ENCODE data around the gene AVPR1B. TPM values are rescaled to one million over a fixed set of nuclear protein-coding genes. Genes with fewer than 3 reads are reported as not detected.

The AVPR1B gene
- total and polyA plus RNA-seq, 2 donors (not counting 3 experiments of a cell fraction or from before 2014, with no cell fraction given) = not detected

- dilution Hi-C loops (cut with MboI; ENCODE audit: extremely low pct_ligation_motif_present, low sequenced_read_pairs) = no loop called here
- CTCF ChIA-PET = interaction anchor here (1.0 to 1.5 kb wide), 6 partner anchors 11 to 106 kb away, joined by 3 to 6 read pairs (median 4); no protein-coding TSS in a partner anchor
- intact Hi-C loops (cut with micrococcal nuclease) = no loop called here
Observed at GRCh38 chr1:206082831-206083695, 34.1 kb downstream of the AVPR1B start.

More at GRCh38 chr1:206082831-206083695, 34.1 kb downstream of the AVPR1B start:
- Histone ChIP-seq H3K36me3 (ENCODE audit: control insufficient read depth in 2 of 2, extremely low read depth in 1 of 2, insufficient read depth in 2 of 2, low read length in 2 of 2) (no peaks in the 10 kb centered on the region), H3K27me3 (ENCODE audit: control insufficient read depth in 2 of 2, insufficient read depth in 2 of 2, low read length in 2 of 2) (peaks cover 0 to 18% of the 10 kb centered on the region in 2 experiments), H3K27ac (ENCODE audit: insufficient read depth, low read depth, low read length) (no peak overlapping the region), H3K4me2 (ENCODE audit: insufficient read depth, low read length) (no peak overlapping the region), H4K20me1 (replicated peaks; ENCODE audit: control insufficient read depth, extremely low read depth, insufficient read depth, low read length) (no peaks in the 10 kb centered on the region), H3K9me1 (replicated peaks; ENCODE audit: control insufficient read depth, extremely low read depth, insufficient read depth, low read length) (no peaks in the 10 kb centered on the region), H3K4me1 (ENCODE audit: control insufficient read depth, extremely low read depth, insufficient read depth, low read length) (no peaks in the 10 kb centered on the region), H2AFZ (ENCODE audit: low read depth, low read length) (no peak overlapping the region), H3K79me2 (ENCODE audit: control insufficient read depth, insufficient read depth, low read length) (no peaks in the 10 kb centered on the region), H3K9me3 (replicated peaks; ENCODE audit: control insufficient read depth, insufficient read depth, low read length) (no peaks in the 10 kb centered on the region), H3K9ac (replicated peaks; ENCODE audit: extremely low read depth, insufficient read depth, low read length) (no peak overlapping the region), H3K4me3 (replicated peaks in 1 of 3; ENCODE audit: insufficient read depth in 1 of 3, low read depth in 1 of 3, low read length in 3 of 3) (no peak overlapping the region)
- POLR2A ChIA-PET = no interaction called here
- DNase-seq (ENCODE audit: low read depth, low spot score) = no peak
- TF ChIP-seq MYC (IDR thresholded peaks at IDR 0.05; ENCODE audit: low read depth, low read length) (no peak), MAX (IDR thresholded peaks at IDR 0.05; ENCODE audit: insufficient read depth, insufficient read length) (no peak), POLR2AphosphoS5 (IDR thresholded peaks at IDR 0.05; ENCODE audit: insufficient read depth, low read depth, low read length) (no peak), FOS (IDR thresholded peaks at IDR 0.05; ENCODE audit: borderline replicate concordance, insufficient read depth, low read length) (no peak), EZH2 (IDR thresholded peaks at IDR 0.05; ENCODE audit: borderline replicate concordance, low read depth, low read length, severe bottlenecking) (no peak), JUN (IDR thresholded peaks at IDR 0.05; ENCODE audit: borderline replicate concordance, insufficient read depth, insufficient read length, low read depth) (no peak), POLR2A (IDR thresholded peaks at IDR 0.05; ENCODE audit: low read depth, low read length) (no peak), GATA2 (IDR thresholded peaks at IDR 0.05; ENCODE audit: insufficient read depth, insufficient read length, low read depth, low read length) (no peak)
- TF ChIP-seq, protein P1, sequence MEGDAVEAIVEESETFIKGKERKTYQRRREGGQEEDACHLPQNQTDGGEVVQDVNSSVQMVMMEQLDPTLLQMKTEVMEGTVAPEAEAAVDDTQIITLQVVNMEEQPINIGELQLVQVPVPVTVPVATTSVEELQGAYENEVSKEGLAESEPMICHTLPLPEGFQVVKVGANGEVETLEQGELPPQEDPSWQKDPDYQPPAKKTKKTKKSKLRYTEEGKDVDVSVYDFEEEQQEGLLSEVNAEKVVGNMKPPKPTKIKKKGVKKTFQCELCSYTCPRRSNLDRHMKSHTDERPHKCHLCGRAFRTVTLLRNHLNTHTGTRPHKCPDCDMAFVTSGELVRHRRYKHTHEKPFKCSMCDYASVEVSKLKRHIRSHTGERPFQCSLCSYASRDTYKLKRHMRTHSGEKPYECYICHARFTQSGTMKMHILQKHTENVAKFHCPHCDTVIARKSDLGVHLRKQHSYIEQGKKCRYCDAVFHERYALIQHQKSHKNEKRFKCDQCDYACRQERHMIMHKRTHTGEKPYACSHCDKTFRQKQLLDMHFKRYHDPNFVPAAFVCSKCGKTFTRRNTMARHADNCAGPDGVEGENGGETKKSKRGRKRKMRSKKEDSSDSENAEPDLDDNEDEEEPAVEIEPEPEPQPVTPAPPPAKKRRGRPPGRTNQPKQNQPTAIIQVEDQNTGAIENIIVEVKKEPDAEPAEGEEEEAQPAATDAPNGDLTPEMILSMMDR (IDR thresholded peaks at IDR 0.05; ENCODE audit: extremely low read depth in 1 of 2, insufficient read depth in 1 of 2, low read depth in 1 of 2, low read length in 2 of 2) = no peak
- FAIRE-seq = no peak
- BruUV-seq (replicated peaks) = no TSS peak

All from endothelial cell of umbilical vein (primary cell).